GM23338 (cell line): ENCODE results near the gene ESR1. TPM values are rescaled to one million over a fixed set of nuclear protein-coding genes. Genes with fewer than 3 reads are reported as not detected.

Experiments used
- ATAC-seq: fragments of 200-7000 bp; cut with Tn5 transposase; 3 replicates; pipeline ENCODE4 v1.9.1; 2020
- DNase-seq: peaks from one replicate; pipeline ENCODE4 v3.0.0-alpha.2; 2015; ENCODE audit warnings: low spot score
- H2AFZ ChIP-seq: fragments of 200-600 bp; sonication (generic); 2 replicates; pipeline ENCODE4 v1.8.0; 2016; ENCODE audit warnings: antibody characterized with exemption, mild to moderate bottlenecking, moderate library complexity
- H3F3A ChIP-seq: fragments of 200-600 bp; sonication (generic); replicated peaks from 2 replicates; pipeline ENCODE4 v1.8.0; 2017; ENCODE audit warnings: antibody characterized with exemption, mixed run types, low read depth
- H3K27ac ChIP-seq: fragments of 200-600 bp; sonication (generic); 2 replicates; pipeline ENCODE4 v1.6.1; 2016; ENCODE audit warnings: low read depth
- H3K27me3 ChIP-seq: fragments of 200-600 bp; sonication (generic); 2 replicates; pipeline ENCODE4 v1.8.0; 2016; ENCODE audit warnings: mild to moderate bottlenecking, mixed run types, moderate library complexity; ENCODE audit not compliant: insufficient read depth
- H3K36me3 ChIP-seq: fragments of 200-600 bp; sonication (generic); 2 replicates; pipeline ENCODE4 v1.8.0; 2016; ENCODE audit warnings: mild to moderate bottlenecking; ENCODE audit not compliant: insufficient read depth
- H3K4me1 ChIP-seq: fragments of 200-600 bp; sonication (generic); 2 replicates; pipeline ENCODE4 v1.8.0; 2016; ENCODE audit warnings: mild to moderate bottlenecking, moderate library complexity; ENCODE audit not compliant: insufficient read depth
- H3K4me2 ChIP-seq: fragments of 200-600 bp; sonication (generic); 2 replicates; pipeline ENCODE4 v1.7.1; 2017; ENCODE audit warnings: mixed run types
- H3K4me3 ChIP-seq: fragments of 200-600 bp; sonication (generic); 2 replicates; pipeline ENCODE4 v1.6.1; 2016; ENCODE audit warnings: mixed run types
- H3K79me2 ChIP-seq: fragments of 200-600 bp; sonication (generic); replicated peaks from 2 replicates; pipeline ENCODE4 v1.8.0; 2017; ENCODE audit warnings: mild to moderate bottlenecking; ENCODE audit not compliant: insufficient read depth
- H3K9me2 ChIP-seq: fragments of 200-600 bp; sonication (generic); 2 replicates; pipeline ENCODE4 v1.8.0; 2017; ENCODE audit not compliant: insufficient read depth
- H4K20me1 ChIP-seq: fragments of 200-600 bp; sonication (generic); replicated peaks from 2 replicates; pipeline ENCODE4 v1.8.0; 2017; ENCODE audit warnings: mild to moderate bottlenecking; ENCODE audit not compliant: insufficient read depth
- H3K27ac Mint-ChIP-seq: 2 replicates; pipeline ENCODE4 v1.8.0; 2020; ENCODE audit warnings: inconsistent platforms, mild to moderate bottlenecking, moderate library complexity, mixed read lengths
- H3K27me3 Mint-ChIP-seq: 3 replicates; pipeline ENCODE4 v1.8.0; 2022; ENCODE audit warnings: low read depth, mild to moderate bottlenecking, moderate library complexity, mixed read lengths, inconsistent platforms; ENCODE audit not compliant: insufficient read depth, poor library complexity
- H3K36me3 Mint-ChIP-seq: 3 replicates; pipeline ENCODE4 v1.8.0; 2021; ENCODE audit warnings: low read depth, mild to moderate bottlenecking, inconsistent platforms, moderate library complexity, mixed read lengths
- H3K4me1 Mint-ChIP-seq: 3 replicates; pipeline ENCODE4 v1.8.0; 2020; ENCODE audit warnings: mild to moderate bottlenecking, inconsistent platforms, mixed read lengths
- H3K4me3 Mint-ChIP-seq: 3 replicates; pipeline ENCODE4 v1.8.0; 2021; ENCODE audit warnings: moderate library complexity, mild to moderate bottlenecking, inconsistent platforms, mixed read lengths
- H3K9me3 Mint-ChIP-seq: 3 replicates; pipeline ENCODE4 v1.8.0; 2020; ENCODE audit warnings: moderate library complexity, mild to moderate bottlenecking, inconsistent platforms, mixed read lengths
- CREB1 ChIP-seq: fragments of 250-450 bp; sonication (Bioruptor Pico); IDR thresholded peaks from 2 replicates; pipeline ENCODE4 v1.5.0; 2020; ENCODE audit warnings: low read depth, mild to moderate bottlenecking, moderate library complexity
- EZH2 ChIP-seq: fragments of 200-600 bp; sonication (generic); IDR thresholded peaks from one replicate; pipeline ENCODE4 v1.8.0; 2017; ENCODE audit warnings: antibody characterized with exemption, mild to moderate bottlenecking, low read depth; ENCODE audit not compliant: unreplicated experiment
- EZH2phosphoT487 ChIP-seq: fragments of 200-600 bp; sonication (generic); IDR thresholded peaks from one replicate; pipeline ENCODE4 v1.8.1; 2018; ENCODE audit warnings: antibody characterized with exemption; ENCODE audit not compliant: unreplicated experiment
- JUNB ChIP-seq: IDR thresholded peaks from one replicate; pipeline ENCODE4 v1.6.1; 2016; ENCODE audit warnings: antibody characterized with exemption; ENCODE audit not compliant: unreplicated experiment
- NANOG ChIP-seq: IDR thresholded peaks from 2 replicates; pipeline ENCODE4 v1.6.1; 2016; ENCODE audit warnings: antibody characterized with exemption, borderline replicate concordance
- POLR2AphosphoS5 ChIP-seq: IDR thresholded peaks from 2 replicates; pipeline ENCODE4 v1.6.1; 2016; ENCODE audit warnings: antibody characterized with exemption, low read depth
- STAT1 ChIP-seq: IDR thresholded peaks from one replicate; pipeline ENCODE4 v1.6.1; 2016; ENCODE audit warnings: antibody characterized with exemption; ENCODE audit not compliant: unreplicated experiment
- ZNF114 ChIP-seq: fragments of 250-450 bp; sonication (Bioruptor Pico); IDR thresholded peaks from 2 replicates; pipeline ENCODE4 v1.5.0; 2020; ENCODE audit warnings: mild to moderate bottlenecking, moderate library complexity
- ZNF331 ChIP-seq: fragments of 250-450 bp; sonication (Bioruptor Pico); IDR thresholded peaks from 2 replicates; pipeline ENCODE4 v1.5.0; 2020; ENCODE audit warnings: low read depth, mild to moderate bottlenecking, moderate library complexity
- polyA plus RNA-seq: library from polyadenylated mRNA; unstranded; fragments of >200 nt; fragmentation: Nextera tagmentation; extraction: Ambion mirVana; gene quantifications from 2 replicates; pipeline ENCODE4 v1.2.1, GENCODE V29; 2016
- total RNA-seq: library from RNA; depleted of rRNA; stranded (reverse); fragments of >200 nt; shearing (Covaris generic); gene quantifications from 2 replicates; pipeline ENCODE4 v1.2.3, GENCODE V29; 2014
- TF ChIP-seq, protein P1 (sequence below): fragments of 250-450 bp; sonication (Bioruptor Pico); IDR thresholded peaks from 2 replicates; pipeline ENCODE4 v1.5.0; 2020; ENCODE audit warnings: mild to moderate bottlenecking, moderate library complexity
- TF ChIP-seq, protein P2 (sequence below): IDR thresholded peaks from 2 replicates; pipeline ENCODE4 v1.6.1; 2016; ENCODE audit warnings: antibody characterized with exemption
- TF ChIP-seq, protein P3 (sequence below), 2 experiments: fragments of 200-600 bp in 1 of 2; sonication (generic) in 1 of 2; conservative IDR thresholded peaks; 2 replicates each; pipeline versions ENCODE4 v1.5.1 to v1.6.1; 2016 to 2017; ENCODE audit warnings: antibody characterized with exemption in 2 of 2, low read depth in 2 of 2, mild to moderate bottlenecking in 2 of 2, moderate library complexity in 1 of 2
- TF ChIP-seq, protein P4 (sequence below): IDR thresholded peaks from one replicate; pipeline ENCODE4 v1.6.1; 2018; ENCODE audit warnings: antibody characterized with exemption; ENCODE audit not compliant: unreplicated experiment

ESR1 gene
- total and polyA plus RNA-seq, 2 experiments from 2014 or later, result 0.94 TPM; not detected in 1

DNA sequence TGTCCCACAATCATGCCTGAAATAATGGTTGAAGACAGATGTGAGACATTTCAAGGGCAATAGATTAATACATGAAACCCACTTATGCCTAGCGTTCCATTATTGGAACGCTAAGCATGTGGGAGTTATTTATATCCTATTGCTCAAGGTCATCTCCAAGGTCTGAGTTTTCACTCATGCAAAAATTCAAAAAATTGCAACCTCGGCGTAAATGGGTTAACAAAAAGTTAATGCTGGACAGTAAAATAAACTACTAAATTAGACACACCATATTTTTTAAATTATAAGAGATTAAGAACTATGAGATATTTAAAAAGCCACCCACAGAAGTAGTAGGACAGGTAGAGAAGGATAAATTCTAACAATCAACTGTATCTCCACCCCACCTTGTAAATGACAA, 98.4 kb downstream of the ESR1 start (continued):
- TF ChIP-seq POLR2AphosphoS5, result no peak

DNA sequence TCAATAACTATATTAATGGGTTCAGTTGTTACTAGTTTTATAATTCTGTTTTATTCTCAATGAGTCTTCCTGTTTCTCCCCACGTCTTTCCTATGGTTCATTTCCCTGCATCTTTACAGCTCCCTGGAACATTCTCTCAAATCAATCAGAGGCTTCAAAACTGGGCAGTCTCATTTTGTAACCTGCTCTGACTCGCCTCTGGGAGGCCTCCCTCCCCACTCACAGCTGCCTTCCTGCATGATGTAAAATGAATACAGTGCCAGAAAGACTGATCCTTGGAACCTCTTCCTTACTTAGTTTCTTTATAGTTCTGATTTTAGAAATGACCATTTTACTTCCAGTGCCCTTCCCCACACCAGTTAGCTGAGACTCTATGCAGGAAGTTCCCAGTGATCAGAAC, 103.9 kb downstream of the ESR1 start:
- no peak for TF ChIP-seq STAT1
- TF ChIP-seq POLR2AphosphoS5, result no peak
- TF ChIP-seq, protein P1, sequence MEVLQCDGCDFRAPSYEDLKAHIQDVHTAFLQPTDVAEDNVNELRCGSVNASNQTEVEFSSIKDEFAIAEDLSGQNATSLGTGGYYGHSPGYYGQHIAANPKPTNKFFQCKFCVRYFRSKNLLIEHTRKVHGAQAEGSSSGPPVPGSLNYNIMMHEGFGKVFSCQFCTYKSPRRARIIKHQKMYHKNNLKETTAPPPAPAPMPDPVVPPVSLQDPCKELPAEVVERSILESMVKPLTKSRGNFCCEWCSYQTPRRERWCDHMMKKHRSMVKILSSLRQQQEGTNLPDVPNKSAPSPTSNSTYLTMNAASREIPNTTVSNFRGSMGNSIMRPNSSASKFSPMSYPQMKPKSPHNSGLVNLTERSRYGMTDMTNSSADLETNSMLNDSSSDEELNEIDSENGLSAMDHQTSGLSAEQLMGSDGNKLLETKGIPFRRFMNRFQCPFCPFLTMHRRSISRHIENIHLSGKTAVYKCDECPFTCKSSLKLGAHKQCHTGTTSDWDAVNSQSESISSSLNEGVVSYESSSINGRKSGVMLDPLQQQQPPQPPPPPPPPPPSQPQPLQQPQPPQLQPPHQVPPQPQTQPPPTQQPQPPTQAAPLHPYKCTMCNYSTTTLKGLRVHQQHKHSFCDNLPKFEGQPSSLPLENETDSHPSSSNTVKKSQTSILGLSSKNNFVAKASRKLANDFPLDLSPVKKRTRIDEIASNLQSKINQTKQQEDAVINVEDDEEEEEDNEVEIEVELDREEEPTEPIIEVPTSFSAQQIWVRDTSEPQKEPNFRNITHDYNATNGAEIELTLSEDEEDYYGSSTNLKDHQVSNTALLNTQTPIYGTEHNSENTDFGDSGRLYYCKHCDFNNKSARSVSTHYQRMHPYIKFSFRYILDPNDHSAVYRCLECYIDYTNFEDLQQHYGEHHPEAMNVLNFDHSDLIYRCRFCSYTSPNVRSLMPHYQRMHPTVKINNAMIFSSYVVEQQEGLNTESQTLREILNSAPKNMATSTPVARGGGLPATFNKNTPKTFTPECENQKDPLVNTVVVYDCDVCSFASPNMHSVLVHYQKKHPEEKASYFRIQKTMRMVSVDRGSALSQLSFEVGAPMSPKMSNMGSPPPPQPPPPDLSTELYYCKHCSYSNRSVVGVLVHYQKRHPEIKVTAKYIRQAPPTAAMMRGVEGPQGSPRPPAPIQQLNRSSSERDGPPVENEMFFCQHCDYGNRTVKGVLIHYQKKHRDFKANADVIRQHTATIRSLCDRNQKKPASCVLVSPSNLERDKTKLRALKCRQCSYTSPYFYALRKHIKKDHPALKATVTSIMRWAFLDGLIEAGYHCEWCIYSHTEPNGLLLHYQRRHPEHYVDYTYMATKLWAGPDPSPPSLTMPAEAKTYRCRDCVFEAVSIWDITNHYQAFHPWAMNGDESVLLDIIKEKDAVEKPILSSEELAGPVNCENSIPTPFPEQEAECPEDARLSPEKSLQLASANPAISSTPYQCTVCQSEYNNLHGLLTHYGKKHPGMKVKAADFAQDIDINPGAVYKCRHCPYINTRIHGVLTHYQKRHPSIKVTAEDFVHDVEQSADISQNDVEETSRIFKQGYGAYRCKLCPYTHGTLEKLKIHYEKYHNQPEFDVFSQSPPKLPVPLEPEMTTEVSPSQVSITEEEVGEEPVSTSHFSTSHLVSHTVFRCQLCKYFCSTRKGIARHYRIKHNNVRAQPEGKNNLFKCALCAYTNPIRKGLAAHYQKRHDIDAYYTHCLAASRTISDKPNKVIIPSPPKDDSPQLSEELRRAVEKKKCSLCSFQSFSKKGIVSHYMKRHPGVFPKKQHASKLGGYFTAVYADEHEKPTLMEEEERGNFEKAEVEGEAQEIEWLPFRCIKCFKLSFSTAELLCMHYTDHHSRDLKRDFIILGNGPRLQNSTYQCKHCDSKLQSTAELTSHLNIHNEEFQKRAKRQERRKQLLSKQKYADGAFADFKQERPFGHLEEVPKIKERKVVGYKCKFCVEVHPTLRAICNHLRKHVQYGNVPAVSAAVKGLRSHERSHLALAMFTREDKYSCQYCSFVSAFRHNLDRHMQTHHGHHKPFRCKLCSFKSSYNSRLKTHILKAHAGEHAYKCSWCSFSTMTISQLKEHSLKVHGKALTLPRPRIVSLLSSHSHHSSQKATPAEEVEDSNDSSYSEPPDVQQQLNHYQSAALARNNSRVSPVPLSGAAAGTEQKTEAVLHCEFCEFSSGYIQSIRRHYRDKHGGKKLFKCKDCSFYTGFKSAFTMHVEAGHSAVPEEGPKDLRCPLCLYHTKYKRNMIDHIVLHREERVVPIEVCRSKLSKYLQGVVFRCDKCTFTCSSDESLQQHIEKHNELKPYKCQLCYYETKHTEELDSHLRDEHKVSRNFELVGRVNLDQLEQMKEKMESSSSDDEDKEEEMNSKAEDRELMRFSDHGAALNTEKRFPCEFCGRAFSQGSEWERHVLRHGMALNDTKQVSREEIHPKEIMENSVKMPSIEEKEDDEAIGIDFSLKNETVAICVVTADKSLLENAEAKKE, result no peak
- TF ChIP-seq, protein P2, sequence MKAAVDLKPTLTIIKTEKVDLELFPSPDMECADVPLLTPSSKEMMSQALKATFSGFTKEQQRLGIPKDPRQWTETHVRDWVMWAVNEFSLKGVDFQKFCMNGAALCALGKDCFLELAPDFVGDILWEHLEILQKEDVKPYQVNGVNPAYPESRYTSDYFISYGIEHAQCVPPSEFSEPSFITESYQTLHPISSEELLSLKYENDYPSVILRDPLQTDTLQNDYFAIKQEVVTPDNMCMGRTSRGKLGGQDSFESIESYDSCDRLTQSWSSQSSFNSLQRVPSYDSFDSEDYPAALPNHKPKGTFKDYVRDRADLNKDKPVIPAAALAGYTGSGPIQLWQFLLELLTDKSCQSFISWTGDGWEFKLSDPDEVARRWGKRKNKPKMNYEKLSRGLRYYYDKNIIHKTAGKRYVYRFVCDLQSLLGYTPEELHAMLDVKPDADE, result no peak
- no peak for TF ChIP-seq ZNF114 (CRISPR knock-in tag)
- no peak for TF ChIP-seq CREB1 (CRISPR knock-in tag)
- no peak for TF ChIP-seq JUNB
- TF ChIP-seq, protein P3, sequence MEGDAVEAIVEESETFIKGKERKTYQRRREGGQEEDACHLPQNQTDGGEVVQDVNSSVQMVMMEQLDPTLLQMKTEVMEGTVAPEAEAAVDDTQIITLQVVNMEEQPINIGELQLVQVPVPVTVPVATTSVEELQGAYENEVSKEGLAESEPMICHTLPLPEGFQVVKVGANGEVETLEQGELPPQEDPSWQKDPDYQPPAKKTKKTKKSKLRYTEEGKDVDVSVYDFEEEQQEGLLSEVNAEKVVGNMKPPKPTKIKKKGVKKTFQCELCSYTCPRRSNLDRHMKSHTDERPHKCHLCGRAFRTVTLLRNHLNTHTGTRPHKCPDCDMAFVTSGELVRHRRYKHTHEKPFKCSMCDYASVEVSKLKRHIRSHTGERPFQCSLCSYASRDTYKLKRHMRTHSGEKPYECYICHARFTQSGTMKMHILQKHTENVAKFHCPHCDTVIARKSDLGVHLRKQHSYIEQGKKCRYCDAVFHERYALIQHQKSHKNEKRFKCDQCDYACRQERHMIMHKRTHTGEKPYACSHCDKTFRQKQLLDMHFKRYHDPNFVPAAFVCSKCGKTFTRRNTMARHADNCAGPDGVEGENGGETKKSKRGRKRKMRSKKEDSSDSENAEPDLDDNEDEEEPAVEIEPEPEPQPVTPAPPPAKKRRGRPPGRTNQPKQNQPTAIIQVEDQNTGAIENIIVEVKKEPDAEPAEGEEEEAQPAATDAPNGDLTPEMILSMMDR (conservative IDR thresholded peaks at IDR 0.05; ENCODE audit: low read depth in 2 of 2), result no peak
- TF ChIP-seq ZNF331 (CRISPR knock-in tag), result no peak
- no peak for TF ChIP-seq NANOG
- no peak for TF ChIP-seq EZH2phosphoT487
- no peak for TF ChIP-seq EZH2
- TF ChIP-seq, protein P4, sequence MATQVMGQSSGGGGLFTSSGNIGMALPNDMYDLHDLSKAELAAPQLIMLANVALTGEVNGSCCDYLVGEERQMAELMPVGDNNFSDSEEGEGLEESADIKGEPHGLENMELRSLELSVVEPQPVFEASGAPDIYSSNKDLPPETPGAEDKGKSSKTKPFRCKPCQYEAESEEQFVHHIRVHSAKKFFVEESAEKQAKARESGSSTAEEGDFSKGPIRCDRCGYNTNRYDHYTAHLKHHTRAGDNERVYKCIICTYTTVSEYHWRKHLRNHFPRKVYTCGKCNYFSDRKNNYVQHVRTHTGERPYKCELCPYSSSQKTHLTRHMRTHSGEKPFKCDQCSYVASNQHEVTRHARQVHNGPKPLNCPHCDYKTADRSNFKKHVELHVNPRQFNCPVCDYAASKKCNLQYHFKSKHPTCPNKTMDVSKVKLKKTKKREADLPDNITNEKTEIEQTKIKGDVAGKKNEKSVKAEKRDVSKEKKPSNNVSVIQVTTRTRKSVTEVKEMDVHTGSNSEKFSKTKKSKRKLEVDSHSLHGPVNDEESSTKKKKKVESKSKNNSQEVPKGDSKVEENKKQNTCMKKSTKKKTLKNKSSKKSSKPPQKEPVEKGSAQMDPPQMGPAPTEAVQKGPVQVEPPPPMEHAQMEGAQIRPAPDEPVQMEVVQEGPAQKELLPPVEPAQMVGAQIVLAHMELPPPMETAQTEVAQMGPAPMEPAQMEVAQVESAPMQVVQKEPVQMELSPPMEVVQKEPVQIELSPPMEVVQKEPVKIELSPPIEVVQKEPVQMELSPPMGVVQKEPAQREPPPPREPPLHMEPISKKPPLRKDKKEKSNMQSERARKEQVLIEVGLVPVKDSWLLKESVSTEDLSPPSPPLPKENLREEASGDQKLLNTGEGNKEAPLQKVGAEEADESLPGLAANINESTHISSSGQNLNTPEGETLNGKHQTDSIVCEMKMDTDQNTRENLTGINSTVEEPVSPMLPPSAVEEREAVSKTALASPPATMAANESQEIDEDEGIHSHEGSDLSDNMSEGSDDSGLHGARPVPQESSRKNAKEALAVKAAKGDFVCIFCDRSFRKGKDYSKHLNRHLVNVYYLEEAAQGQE, result no peak
- Histone ChIP-seq H4K20me1 (no peaks in the 10 kb centered on the region), H2AFZ (no peak overlapping the region), H3K27ac (no peak overlapping the region), H3F3A (no peaks in the 10 kb centered on the region), H3K4me1 (0 out of 2 replicates have a peak, but pooled peaks cover 4% of the 10 kb centered on the region), H3K9me2 (no peaks in the 10 kb centered on the region; the same call in 1 of the 2 replicates), H3K27me3 (no peaks in the 10 kb centered on the region), H3K4me2 (no peak overlapping the region), H3K79me2 (no peaks in the 10 kb centered on the region), H3K4me3 (no peak overlapping the region), H3K36me3 (no peaks in the 10 kb centered on the region)
- Mint-ChIP-seq H3K9me3 (no peaks in the 10 kb centered on the region), H3K4me3 (no peak overlapping the region), H3K27ac (no peak overlapping the region), H3K27me3 (peaks cover 1% of the 10 kb centered on the region), H3K4me1 (peaks cover 5% of the 10 kb centered on the region; the same call in 2 of the 3 replicates), H3K36me3 (no peaks in the 10 kb centered on the region)
- ATAC-seq, result no peak
- DNase-seq, result no peak
